Type B pancreatic cell (in vitro differentiated cells): Measurements from ENCODE around the gene EIF5A. TPM values are rescaled to one million over a fixed set of nuclear protein-coding genes. Genes with fewer than 3 reads are reported as not detected.
A peak's percentile ranks its signal among the peaks of the same experiment; 100 is the strongest.

Experiments
- DNase-seq: peaks from one replicate; pipeline ENCODE4 v3.0.0; 2021; ENCODE audit warnings: mixed read lengths; ENCODE audit not compliant: unreplicated experiment; ENCODE audit errors: extremely low spot score
- H3K27ac Mint-ChIP-seq: 2 replicates; pipeline ENCODE4 v1.8.0; 2021; ENCODE audit warnings: mild to moderate bottlenecking, mixed read lengths
- H3K27me3 Mint-ChIP-seq: 2 replicates; pipeline ENCODE4 v1.8.0; 2021; ENCODE audit warnings: mixed read lengths
- H3K36me3 Mint-ChIP-seq: 2 replicates; pipeline ENCODE4 v1.8.0; 2021; ENCODE audit warnings: mixed read lengths
- H3K4me1 Mint-ChIP-seq: one replicate; pipeline ENCODE4 v1.8.0; 2021; ENCODE audit warnings: mixed read lengths; ENCODE audit not compliant: unreplicated experiment
- H3K4me3 Mint-ChIP-seq: 2 replicates; pipeline ENCODE4 v1.8.0; 2021; ENCODE audit warnings: mild to moderate bottlenecking, mixed read lengths
- H3K9me3 Mint-ChIP-seq: 2 replicates; pipeline ENCODE4 v1.8.0; 2021; ENCODE audit warnings: mixed read lengths
- CTCF ChIP-seq: fragments of 200-600 bp; sonication (generic); conservative IDR thresholded peaks from 2 replicates; pipeline ENCODE4 v1.5.0; 2021; ENCODE audit warnings: antibody characterized with exemption, mild to moderate bottlenecking
- total RNA-seq: library from RNA; stranded (reverse); gene quantifications from 2 replicates; pipeline ENCODE4 v1.2.1, GENCODE V29; 2021; ENCODE audit warnings: low replicate concordance

Gene EIF5A
- total RNA-seq, 1 donor from 2014 or later: 454 TPM

- peak; percentile 88 for DNase-seq
- Mint-ChIP-seq H3K27ac (peak within 1 kb of the TSS; percentile 97), H3K4me1 (peaks cover 29% of the 10 kb centered on the region), H3K36me3 (no peaks in the 10 kb centered on the region), H3K9me3 (no peaks in the 10 kb centered on the region), H3K27me3 (no peaks in the 10 kb centered on the region), H3K4me3 (peak within 1 kb of the TSS; percentile 90)
- TF ChIP-seq CTCF: peak; percentile 69
Observed at GRCh38 chr17:7351665-7352502, 44.5 kb downstream of the EIF5A start, which contains the start of gene KCTD11. Gene KCTD11 (plus strand): TSS chr17:7352162.

- H3K27ac Mint-ChIP-seq: peak overlapping the region; percentile 91
- H3K4me3 Mint-ChIP-seq: peak overlapping the region; percentile 89
- peak; percentile 3 for TF ChIP-seq CTCF
- no peaks in the 10 kb centered on the region for H3K9me3 Mint-ChIP-seq
- no peak for DNase-seq
- no peaks in the 10 kb centered on the region for H3K27me3 Mint-ChIP-seq
- H3K4me1 Mint-ChIP-seq: peaks cover 29% of the 10 kb centered on the region
- no peaks in the 10 kb centered on the region for H3K36me3 Mint-ChIP-seq
Observed at GRCh38 chr17:7352503-7352889, 45.1 kb downstream of the EIF5A start.

- Mint-ChIP-seq H3K4me1 (peaks cover 29% of the 10 kb centered on the region), H3K4me3 (peak overlapping the region; percentile 89), H3K9me3 (no peaks in the 10 kb centered on the region), H3K27ac (peak overlapping the region; percentile 91), H3K36me3 (no peaks in the 10 kb centered on the region), H3K27me3 (no peaks in the 10 kb centered on the region)
- TF ChIP-seq CTCF: no peak
- no peak for DNase-seq
Observed at GRCh38 chr17:7352910-7353635, 45.6 kb downstream of the EIF5A start.

- no peaks in the 10 kb centered on the region for H3K27me3 Mint-ChIP-seq
- H3K9me3 Mint-ChIP-seq: no peaks in the 10 kb centered on the region
- H3K4me3 Mint-ChIP-seq: peak overlapping the region; percentile 74
- H3K27ac Mint-ChIP-seq: peak overlapping the region; percentile 91
- no peak for TF ChIP-seq CTCF
- DNase-seq: no peak
- H3K36me3 Mint-ChIP-seq: no peaks in the 10 kb centered on the region
- peaks cover 27% of the 10 kb centered on the region for H3K4me1 Mint-ChIP-seq
Observed at GRCh38 chr17:7354262-7354843, 46.9 kb downstream of the EIF5A start.

GRCh38 chr17:7355053-7355452, 47.6 kb downstream of the EIF5A start, which contains the start of gene TMEM95:
Gene TMEM95 (plus strand): TSS chr17:7355156. CDS start chr17:7355205, 49 bp downstream.
- no peak for DNase-seq
- Mint-ChIP-seq H3K36me3 (no peaks in the 10 kb centered on the region), H3K4me3 (peak within 1 kb of the TSS; percentile 74)

More at GRCh38 chr17:7355053-7355452, 47.6 kb downstream of the EIF5A start, which contains the start of gene TMEM95:
- H3K4me1 Mint-ChIP-seq: peaks cover 20% of the 10 kb centered on the region
- no peak for TF ChIP-seq CTCF
- no peaks in the 10 kb centered on the region for H3K9me3 Mint-ChIP-seq
- H3K27me3 Mint-ChIP-seq: no peaks in the 10 kb centered on the region
- H3K27ac Mint-ChIP-seq: peak within 1 kb of the TSS; percentile 91
